IPS-20b (cell line): ENCODE data around the gene RAB30.

Experiments used
- H3K27ac ChIP-seq: one replicate; pipeline ENCODE4 v1.5.1; 2013; ENCODE audit warnings: low read length
- H3K27me3 ChIP-seq: 2 replicates; pipeline ENCODE4 v1.6.1; 2013; ENCODE audit warnings: mild to moderate bottlenecking, low read length, inconsistent platforms; ENCODE audit not compliant: insufficient read depth
- H3K36me3 ChIP-seq: 2 replicates; pipeline ENCODE4 v1.6.1; 2013; ENCODE audit warnings: low read depth, mild to moderate bottlenecking, inconsistent platforms, low read length, moderate library complexity; ENCODE audit not compliant: insufficient read depth
- H3K4me1 ChIP-seq: 2 replicates; pipeline ENCODE4 v1.6.1; 2013; ENCODE audit warnings: mild to moderate bottlenecking, control low read depth, inconsistent platforms, low read length, moderate library complexity; ENCODE audit not compliant: insufficient read depth
- H3K4me3 ChIP-seq: 2 replicates; pipeline ENCODE4 v1.5.1; 2013; ENCODE audit warnings: mild to moderate bottlenecking, low read length, inconsistent platforms
- H3K9ac ChIP-seq: 2 replicates; pipeline ENCODE4 v1.6.1; 2013; ENCODE audit warnings: low read depth, mild to moderate bottlenecking, inconsistent platforms, low read length, moderate library complexity
- H3K9me3 ChIP-seq: 2 replicates; pipeline ENCODE4 v1.6.1; 2013; ENCODE audit warnings: mild to moderate bottlenecking, low read depth, low read length, inconsistent platforms; ENCODE audit not compliant: insufficient read depth

The RAB30 gene

DNA sequence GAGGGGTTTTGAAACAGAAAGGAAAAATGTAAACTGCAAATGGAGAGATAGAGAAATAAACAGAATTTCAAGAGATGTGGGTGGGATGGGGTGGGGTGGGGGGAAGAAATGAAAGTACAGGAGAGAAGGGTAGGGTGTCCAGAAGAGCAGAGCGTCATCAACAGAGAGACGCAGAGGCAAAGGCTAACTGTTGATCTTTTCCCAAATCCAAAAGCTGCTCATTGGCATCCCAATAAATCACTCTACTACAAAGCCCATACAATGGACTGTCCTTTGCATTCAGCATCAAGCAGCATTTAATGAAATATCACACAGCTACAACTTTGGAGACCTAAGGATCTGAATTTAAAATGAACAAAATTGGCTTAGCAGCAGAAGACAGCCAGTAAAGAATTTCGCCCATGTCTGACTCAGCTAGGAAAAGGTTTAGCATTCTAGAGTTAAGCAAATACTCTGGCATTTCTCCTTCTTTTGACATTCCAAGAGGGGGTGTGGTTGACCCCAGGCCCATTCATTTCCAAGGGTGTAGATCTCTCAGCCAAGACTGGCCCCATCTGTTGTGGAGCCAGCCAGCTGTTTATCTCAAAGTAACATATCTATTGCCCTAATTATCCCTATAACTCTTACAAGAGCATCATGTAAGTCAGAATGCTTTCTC, 1.5 kb downstream of the RAB30 start:
- no peaks in the 10 kb centered on the region for H3K9me3 ChIP-seq
- peaks cover 18% of the 10 kb centered on the region for H3K4me1 ChIP-seq
- no peak overlapping the region for H3K27ac ChIP-seq
- H3K27me3 ChIP-seq, result peaks cover 5% of the 10 kb centered on the region; the same call in 1 of the 2 replicates
- peaks cover 18% of the 10 kb centered on the region for H3K36me3 ChIP-seq
- H3K4me3 ChIP-seq, result peak overlapping the region; percentile 94
- peak overlapping the region; percentile 97; the same call in 1 of the 2 replicates for H3K9ac ChIP-seq

GRCh38 chr11:83069441-83070043, 2.2 kb downstream of the RAB30 start:
- H3K9me3 ChIP-seq, result no peaks in the 10 kb centered on the region
- H3K27ac ChIP-seq, result no peak overlapping the region
- peak overlapping the region; percentile 20; the same call in 1 of the 2 replicates for H3K9ac ChIP-seq
- peaks cover 5% of the 10 kb centered on the region; the same call in 1 of the 2 replicates for H3K27me3 ChIP-seq
- H3K4me3 ChIP-seq, result peak overlapping the region; percentile 94; the same call in 1 of the 2 replicates
- peaks cover 18% of the 10 kb centered on the region for H3K4me1 ChIP-seq
- H3K36me3 ChIP-seq, result peaks cover 12% of the 10 kb centered on the region

DNA sequence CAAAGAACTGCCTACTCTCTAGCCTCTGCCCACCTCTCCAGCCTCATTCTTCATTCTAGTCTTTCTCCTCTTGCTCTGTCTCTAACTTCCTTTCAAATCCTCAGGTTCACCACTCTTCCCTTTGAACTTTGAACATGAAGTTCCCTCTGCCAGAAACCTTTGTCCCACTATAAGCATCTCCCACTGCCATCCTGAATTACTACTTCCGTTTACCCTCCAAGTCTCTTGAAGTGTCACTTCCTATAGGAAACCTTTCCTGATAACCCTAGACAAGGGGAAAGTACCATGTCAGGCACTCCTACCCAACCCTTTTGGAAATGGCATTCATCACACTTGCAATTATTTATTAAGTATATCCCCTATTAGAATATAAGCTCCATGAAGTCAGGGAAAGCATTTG, 3.1 kb downstream of the RAB30 start:
- Histone ChIP-seq H3K27ac (no peak overlapping the region), H3K4me3 (no peak overlapping the region), H3K36me3 (peaks cover 2% of the 10 kb centered on the region), H3K27me3 (peaks cover 5% of the 10 kb centered on the region; the same call in 1 of the 2 replicates), H3K9me3 (no peaks in the 10 kb centered on the region), H3K9ac (no peak overlapping the region), H3K4me1 (peaks cover 18% of the 10 kb centered on the region)

- peaks cover 2% of the 10 kb centered on the region for H3K4me1 ChIP-seq
- H3K27me3 ChIP-seq, result no peaks in the 10 kb centered on the region
- no peaks in the 10 kb centered on the region for H3K36me3 ChIP-seq
- no peak overlapping the region for H3K27ac ChIP-seq
- H3K9me3 ChIP-seq, result no peaks in the 10 kb centered on the region
- no peak overlapping the region for H3K4me3 ChIP-seq
- no peak overlapping the region for H3K9ac ChIP-seq
Observed at GRCh38 chr11:83064011-83064410, 7.7 kb downstream of the RAB30 start.

- Histone ChIP-seq H3K9ac (no peak overlapping the region), H3K4me1 (no peaks in the 10 kb centered on the region), H3K27ac (no peak overlapping the region)
Observed at GRCh38 chr11:83063073-83063754, 8.5 kb downstream of the RAB30 start.

DNA sequence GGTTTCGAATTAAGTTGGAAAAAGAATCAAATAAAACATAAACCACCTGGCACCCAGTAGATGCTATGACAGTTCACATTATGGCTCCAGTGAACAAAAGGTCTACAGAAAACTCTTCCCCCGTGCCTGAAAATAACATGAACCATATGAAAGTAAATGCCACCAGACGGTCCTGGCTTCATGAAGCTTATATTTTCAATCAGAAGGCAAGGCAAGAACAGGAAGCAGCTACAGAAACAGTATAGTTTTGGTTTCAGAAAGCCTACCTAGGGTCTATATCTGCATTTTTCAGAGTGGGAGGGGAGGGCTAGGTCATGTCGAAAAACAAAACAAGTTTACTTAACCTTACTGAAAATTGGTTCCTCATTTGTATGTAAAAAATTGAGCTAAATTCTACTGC, 9.8 kb downstream of the RAB30 start:
- H3K9ac ChIP-seq, result no peak overlapping the region
- H3K36me3 ChIP-seq, result no peaks in the 10 kb centered on the region
- peaks cover 9% of the 10 kb centered on the region; the same call in 1 of the 2 replicates for H3K4me1 ChIP-seq
- H3K4me3 ChIP-seq, result no peak overlapping the region
- H3K9me3 ChIP-seq, result no peaks in the 10 kb centered on the region
- no peaks in the 10 kb centered on the region for H3K27me3 ChIP-seq
- H3K27ac ChIP-seq, result no peak overlapping the region

More at GRCh38 chr11:83063073-83063754, 8.5 kb downstream of the RAB30 start:
- no peaks in the 10 kb centered on the region for H3K9me3 ChIP-seq
- no peaks in the 10 kb centered on the region for H3K27me3 ChIP-seq
- H3K4me3 ChIP-seq, result no peak overlapping the region
- H3K36me3 ChIP-seq, result no peaks in the 10 kb centered on the region

GRCh38 chr11:83060965-83061364, 10.7 kb downstream of the RAB30 start:
- H3K4me3 ChIP-seq, result no peak overlapping the region
- H3K36me3 ChIP-seq, result no peaks in the 10 kb centered on the region
- no peaks in the 10 kb centered on the region for H3K27me3 ChIP-seq
- H3K9me3 ChIP-seq, result no peaks in the 10 kb centered on the region
- H3K4me1 ChIP-seq, result peaks cover 9% of the 10 kb centered on the region; the same call in 1 of the 2 replicates
- no peak overlapping the region for H3K27ac ChIP-seq
- H3K9ac ChIP-seq, result no peak overlapping the region

DNA sequence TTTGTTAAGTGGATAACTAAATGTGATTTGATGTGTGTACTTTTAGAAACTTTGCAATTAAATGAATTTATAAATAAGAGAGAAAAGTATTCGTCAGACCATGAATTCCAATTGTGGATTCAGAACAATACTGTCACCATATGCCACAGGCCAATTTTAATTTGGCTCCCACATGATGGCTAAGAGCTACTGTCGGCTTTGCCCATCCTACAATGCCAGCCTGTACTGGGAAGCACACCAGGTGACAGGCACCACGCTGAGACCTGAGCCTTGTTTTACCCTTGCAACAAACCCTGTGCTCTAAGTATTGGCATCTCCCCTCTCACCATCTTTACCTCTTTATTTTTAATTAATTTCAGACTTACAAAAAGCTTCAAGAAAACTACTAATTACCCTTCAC, 14.0 kb downstream of the RAB30 start:
- Histone ChIP-seq H3K27me3 (no peaks in the 10 kb centered on the region), H3K27ac (no peak overlapping the region), H3K9ac (no peak overlapping the region), H3K4me3 (no peak overlapping the region), H3K4me1 (peaks cover 9% of the 10 kb centered on the region; the same call in 1 of the 2 replicates), H3K36me3 (no peaks in the 10 kb centered on the region), H3K9me3 (no peaks in the 10 kb centered on the region)

DNA sequence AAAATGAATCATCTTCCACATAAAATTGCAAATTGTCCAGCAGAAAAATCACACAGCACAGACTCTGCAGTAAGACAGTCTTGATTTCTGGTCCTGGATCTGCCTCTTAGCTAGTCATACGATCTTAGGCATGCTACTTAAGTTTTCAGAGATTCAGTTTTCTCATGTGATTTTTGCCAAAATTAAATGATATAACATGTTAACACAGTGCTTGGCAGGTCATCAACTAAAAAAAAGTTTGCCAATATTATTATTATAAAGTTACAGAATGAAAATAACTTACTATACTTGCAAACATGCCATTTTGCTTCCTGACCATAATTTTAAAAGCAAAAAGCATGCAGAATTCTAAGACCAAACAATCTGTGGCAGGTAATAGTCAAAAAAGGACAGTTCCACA, 15.1 kb downstream of the RAB30 start:
- H3K9ac ChIP-seq, result no peak overlapping the region
- H3K27ac ChIP-seq, result no peak overlapping the region
- peaks cover 9% of the 10 kb centered on the region; the same call in 1 of the 2 replicates for H3K4me1 ChIP-seq
- no peaks in the 10 kb centered on the region for H3K27me3 ChIP-seq
- no peak overlapping the region for H3K4me3 ChIP-seq
- H3K36me3 ChIP-seq, result no peaks in the 10 kb centered on the region
- no peaks in the 10 kb centered on the region for H3K9me3 ChIP-seq

- H3K36me3 ChIP-seq, result no peaks in the 10 kb centered on the region
- H3K27ac ChIP-seq, result no peak overlapping the region
- peaks cover 9% of the 10 kb centered on the region; the same call in 1 of the 2 replicates for H3K4me1 ChIP-seq
- no peak overlapping the region for H3K9ac ChIP-seq
- no peak overlapping the region for H3K4me3 ChIP-seq
- H3K27me3 ChIP-seq, result no peaks in the 10 kb centered on the region
- no peaks in the 10 kb centered on the region for H3K9me3 ChIP-seq
Observed at GRCh38 chr11:83056204-83056603, 15.5 kb downstream of the RAB30 start.

DNA sequence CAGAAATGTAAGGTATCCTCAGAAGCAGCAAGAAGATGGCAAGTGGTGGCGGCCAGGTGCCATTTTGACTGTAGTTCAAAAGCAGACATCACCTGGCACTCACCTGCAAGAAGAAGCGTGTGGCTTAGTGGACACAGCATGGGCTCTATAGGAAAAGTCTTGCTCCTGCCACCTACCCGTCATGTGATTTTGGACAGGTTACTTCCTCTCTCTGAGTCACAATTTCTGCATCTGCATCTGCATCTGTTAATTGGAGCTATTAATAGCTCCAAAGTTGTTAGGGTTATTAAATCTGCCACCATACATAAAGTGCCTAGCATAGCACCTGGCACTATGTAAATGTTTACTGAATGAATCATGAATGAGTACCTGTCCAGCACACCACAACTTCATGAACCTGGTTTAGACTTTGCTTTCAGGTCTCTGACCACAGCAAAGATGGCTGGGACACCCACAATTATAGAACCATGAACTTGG, 16.8 kb downstream of the RAB30 start:
- Histone ChIP-seq H3K27me3 (no peaks in the 10 kb centered on the region), H3K4me1 (peaks cover 9% of the 10 kb centered on the region; the same call in 1 of the 2 replicates), H3K36me3 (no peaks in the 10 kb centered on the region), H3K9me3 (no peaks in the 10 kb centered on the region), H3K4me3 (no peak overlapping the region), H3K27ac (no peak overlapping the region), H3K9ac (no peak overlapping the region)
